GM12891 (cell line): ENCODE measurements around the gene LYPD1.

Source experiments
- POLR2A ChIP-seq: IDR thresholded peaks from 2 replicates; pipeline ENCODE4 v1.6.1; 2011; ENCODE audit warnings: low read depth, low read length, control low read depth
- POLR2AphosphoS5 ChIP-seq: IDR thresholded peaks from 2 replicates; pipeline ENCODE4 v1.6.1; 2011; ENCODE audit warnings: low read depth, low read length, control low read depth
- POU2F2 ChIP-seq: IDR thresholded peaks from 2 replicates; pipeline ENCODE4 v1.6.1; 2011; ENCODE audit warnings: low read depth, mild to moderate bottlenecking, control low read depth, low read length, moderate library complexity
- SPI1 ChIP-seq: IDR thresholded peaks from 2 replicates; pipeline ENCODE4 v1.6.1; 2011; ENCODE audit warnings: low read depth, low read length, control low read depth
- TAF1 ChIP-seq: IDR thresholded peaks from 2 replicates; pipeline ENCODE4 v1.6.1; 2011; ENCODE audit warnings: low read depth, low read length, control low read depth

DNA sequence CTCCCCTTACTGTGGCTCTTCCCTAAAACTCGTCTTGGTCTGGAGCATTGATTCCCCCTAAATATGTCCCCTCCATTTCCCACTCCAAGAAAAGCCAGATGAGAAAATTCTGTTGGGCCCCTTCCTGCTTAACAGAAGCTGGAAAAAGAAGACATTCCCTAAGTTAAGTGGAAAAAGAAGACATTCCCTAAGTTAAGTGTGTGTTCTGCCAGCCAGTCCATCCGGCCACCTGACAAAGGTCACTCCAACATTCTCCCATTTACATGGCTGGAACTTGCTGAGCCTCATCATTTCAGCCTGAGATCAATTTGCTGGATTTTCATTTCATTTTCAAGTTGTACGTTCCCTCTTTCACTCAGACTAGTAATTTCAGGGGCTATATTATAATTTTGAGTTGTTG lies 52.0 kb downstream of the LYPD1 start:
- no peak for TF ChIP-seq TAF1
- TF ChIP-seq POLR2A: no peak
- TF ChIP-seq POLR2AphosphoS5: no peak
- TF ChIP-seq SPI1: no peak
- TF ChIP-seq POU2F2: no peak
